Measurements from ENCODE around the gene ENTR1.

DNA sequence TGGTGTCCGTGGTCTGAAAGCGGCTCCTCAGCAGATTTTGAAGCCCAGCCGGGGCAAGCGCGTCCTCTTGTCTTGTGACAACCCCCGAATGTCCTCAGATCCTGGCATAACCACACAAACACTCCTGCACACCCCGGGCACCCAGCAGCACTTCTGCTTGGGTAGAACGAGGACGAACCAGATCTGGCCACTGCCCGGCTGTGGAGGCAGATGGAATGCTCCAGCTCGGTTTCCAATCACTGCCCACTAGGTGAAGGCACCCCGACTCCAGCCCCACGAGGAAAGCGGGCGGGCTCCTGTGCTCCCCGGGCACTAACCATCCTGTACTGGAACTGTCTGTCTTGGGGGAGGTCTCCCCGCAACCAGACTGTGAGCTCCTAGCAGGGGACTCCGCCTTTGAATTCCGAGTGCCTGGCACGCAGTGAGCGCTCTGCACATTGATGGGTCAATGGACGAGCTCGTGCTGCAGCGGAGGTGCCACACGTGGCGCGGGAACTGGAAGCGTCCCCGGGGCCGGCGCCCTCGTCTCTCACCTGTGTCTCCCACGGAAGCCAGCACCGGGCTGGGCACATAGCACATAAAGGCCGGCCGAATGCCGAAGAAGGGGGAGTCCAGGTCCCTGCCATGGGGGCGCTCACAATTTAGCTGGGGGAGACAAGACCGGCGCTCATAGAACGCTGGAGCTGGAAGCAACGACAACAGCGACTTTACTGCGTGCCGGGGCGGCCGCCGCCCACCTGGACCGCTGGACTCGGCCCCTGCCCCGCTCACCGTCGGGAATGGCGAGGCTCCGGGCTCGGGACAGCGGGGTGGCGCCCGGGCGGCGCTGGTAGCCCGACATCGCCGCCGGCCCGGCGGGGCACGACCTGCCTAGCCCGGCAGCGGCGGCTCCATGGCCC, 608 bp downstream of the ENTR1 start:
- no peak for TF ChIP-seq POLR2AphosphoS5 (IDR thresholded peaks at IDR 0.05; ENCODE audit: low read depth, low read length)
- TF ChIP-seq TAF1 (IDR thresholded peaks at IDR 0.05; ENCODE audit: borderline replicate concordance, insufficient read depth, low read length), result no peak
- no peak for TF ChIP-seq SIN3A (IDR thresholded peaks at IDR 0.05; ENCODE audit: borderline replicate concordance, insufficient read depth, low read length)
- TF ChIP-seq, protein P1, sequence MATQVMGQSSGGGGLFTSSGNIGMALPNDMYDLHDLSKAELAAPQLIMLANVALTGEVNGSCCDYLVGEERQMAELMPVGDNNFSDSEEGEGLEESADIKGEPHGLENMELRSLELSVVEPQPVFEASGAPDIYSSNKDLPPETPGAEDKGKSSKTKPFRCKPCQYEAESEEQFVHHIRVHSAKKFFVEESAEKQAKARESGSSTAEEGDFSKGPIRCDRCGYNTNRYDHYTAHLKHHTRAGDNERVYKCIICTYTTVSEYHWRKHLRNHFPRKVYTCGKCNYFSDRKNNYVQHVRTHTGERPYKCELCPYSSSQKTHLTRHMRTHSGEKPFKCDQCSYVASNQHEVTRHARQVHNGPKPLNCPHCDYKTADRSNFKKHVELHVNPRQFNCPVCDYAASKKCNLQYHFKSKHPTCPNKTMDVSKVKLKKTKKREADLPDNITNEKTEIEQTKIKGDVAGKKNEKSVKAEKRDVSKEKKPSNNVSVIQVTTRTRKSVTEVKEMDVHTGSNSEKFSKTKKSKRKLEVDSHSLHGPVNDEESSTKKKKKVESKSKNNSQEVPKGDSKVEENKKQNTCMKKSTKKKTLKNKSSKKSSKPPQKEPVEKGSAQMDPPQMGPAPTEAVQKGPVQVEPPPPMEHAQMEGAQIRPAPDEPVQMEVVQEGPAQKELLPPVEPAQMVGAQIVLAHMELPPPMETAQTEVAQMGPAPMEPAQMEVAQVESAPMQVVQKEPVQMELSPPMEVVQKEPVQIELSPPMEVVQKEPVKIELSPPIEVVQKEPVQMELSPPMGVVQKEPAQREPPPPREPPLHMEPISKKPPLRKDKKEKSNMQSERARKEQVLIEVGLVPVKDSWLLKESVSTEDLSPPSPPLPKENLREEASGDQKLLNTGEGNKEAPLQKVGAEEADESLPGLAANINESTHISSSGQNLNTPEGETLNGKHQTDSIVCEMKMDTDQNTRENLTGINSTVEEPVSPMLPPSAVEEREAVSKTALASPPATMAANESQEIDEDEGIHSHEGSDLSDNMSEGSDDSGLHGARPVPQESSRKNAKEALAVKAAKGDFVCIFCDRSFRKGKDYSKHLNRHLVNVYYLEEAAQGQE (IDR thresholded peaks at IDR 0.05; ENCODE audit: insufficient read depth in 1 of 2, low read depth in 2 of 2, low read length in 2 of 2), result no peak
- TF ChIP-seq FOXP2 (optimal IDR thresholded peaks at IDR 0.05; ENCODE audit: borderline replicate concordance, extremely low read depth, extremely low read length, insufficient read depth), result no peak
